D341Med (cell line): Measurements from ENCODE around the gene TRIM67.

ENCODE experiments used
- DNase-seq: peaks from one replicate; pipeline ENCODE4 v3.0.0; 2012; ENCODE audit warnings: low spot score

Gene TRIM67

GRCh38 chr1:231233735-231234417 lies 72.0 kb downstream of the TRIM67 start:
- no peak for DNase-seq

DNA sequence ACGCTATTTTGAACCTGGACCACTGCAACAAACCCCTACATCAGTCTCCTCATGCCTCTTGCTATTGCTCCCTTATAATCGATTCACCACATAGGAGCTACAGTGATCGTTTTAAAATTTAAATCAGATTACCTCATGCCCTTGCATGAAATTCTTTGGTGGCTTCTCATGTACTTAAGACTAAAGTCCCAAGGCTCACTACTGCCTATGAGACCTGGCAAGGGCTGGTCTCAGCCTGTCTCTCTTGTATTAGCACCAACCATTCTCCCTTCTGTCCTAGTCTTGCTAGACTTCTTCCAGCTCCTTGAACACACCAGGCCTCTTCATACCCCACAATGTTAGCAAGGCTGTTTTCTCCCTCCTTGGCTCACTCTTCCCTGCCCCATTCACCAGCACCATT lies 72.6 kb downstream of the TRIM67 start:
- no peak for DNase-seq

- no peak for DNase-seq
These were observed 73.8 kb downstream of the TRIM67 start for GRCh38 chr1:231235526-231236207.

GRCh38 chr1:231236208-231236591 lies 74.3 kb downstream of the TRIM67 start:
- no peak for DNase-seq

GRCh38 chr1:231236938-231237337 lies 75.1 kb downstream of the TRIM67 start:
- no peak for DNase-seq

DNA sequence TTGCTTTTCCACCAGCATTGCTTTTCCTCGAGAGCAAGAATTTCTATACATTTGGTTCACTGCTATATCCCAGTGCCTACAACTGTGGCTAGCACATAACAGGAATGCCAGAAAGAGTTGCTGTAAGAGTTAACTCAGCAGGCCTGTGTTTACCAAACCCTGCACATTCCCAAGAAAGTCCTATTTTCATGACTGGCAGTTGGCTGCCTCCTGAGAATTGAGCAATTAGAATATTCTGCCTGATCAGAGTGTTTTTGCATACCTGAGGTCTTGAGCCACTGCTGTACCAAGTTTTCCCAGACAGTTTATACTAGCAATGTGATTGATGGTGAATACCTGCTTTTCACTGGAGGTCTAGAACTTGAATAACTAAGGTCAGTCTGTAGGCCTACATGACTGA lies 76.4 kb downstream of the TRIM67 start:
- DNase-seq, result no peak

DNA sequence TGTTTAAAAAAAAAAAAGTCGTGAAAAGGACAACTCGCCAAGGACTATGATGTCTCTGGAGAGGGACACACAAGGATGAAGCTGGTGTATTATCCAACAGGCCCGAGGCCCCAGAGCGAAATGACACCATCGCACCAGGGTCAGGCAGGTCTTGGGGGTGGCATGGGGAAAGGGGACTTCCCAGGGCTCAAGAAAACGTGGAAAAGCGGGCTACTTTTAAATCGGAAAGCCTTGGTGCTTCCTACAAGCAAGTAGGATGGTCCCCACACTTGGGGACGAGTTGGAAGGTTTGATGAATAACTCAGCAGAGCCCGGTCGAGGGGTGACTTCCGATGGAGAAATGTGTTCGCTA lies 78.6 kb downstream of the TRIM67 start:
- DNase-seq, result no peak

DNA sequence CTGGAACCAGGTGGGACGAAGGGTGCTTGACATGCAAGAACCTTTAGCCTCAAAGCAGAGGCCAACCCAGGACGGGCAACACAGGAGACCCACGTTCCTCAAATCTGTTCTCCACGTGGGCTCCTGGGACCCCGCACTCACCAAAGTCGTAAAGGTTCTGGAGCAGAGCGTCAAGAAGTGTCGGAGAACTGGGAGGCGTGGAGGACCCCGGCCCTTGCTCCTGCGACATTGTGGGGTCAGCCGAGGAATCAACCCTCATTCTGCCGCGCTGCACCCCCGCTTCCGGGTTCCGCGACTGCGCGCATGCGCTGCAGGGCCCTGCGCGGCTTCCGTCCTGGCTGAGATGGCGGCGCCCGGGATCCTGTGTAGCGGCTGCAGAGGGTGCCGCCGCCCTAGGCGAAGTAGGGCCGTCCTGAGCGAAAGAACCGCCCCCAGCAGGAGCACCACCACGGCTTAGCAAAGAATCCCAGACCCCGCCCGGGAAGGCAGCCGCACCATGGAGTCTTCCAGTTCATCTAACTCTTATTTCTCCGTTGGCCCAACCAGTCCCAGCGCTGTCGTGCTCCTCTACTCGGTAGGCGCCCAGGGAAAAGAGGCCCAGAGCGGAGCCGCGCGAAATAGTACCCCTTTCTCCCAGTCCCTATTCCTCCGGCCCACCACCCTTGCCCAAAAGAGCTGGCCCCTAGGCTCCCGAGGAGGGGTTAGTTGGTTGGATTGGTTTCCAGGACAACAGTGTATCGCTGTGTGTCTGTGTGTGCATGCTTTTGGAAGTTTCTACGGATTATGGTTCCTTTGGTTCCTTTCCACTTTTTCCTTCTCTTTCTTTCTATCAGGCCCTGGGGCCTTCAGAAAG lies 79.3 kb downstream of the TRIM67 start, which contains the start of gene GNPAT:
GNPAT (plus strand) TSS at position 330 of the 853 bp plus-strand sequence; CDS start at position 497, 167 bp downstream.
- DNase-seq, result peak; percentile 100

DNA sequence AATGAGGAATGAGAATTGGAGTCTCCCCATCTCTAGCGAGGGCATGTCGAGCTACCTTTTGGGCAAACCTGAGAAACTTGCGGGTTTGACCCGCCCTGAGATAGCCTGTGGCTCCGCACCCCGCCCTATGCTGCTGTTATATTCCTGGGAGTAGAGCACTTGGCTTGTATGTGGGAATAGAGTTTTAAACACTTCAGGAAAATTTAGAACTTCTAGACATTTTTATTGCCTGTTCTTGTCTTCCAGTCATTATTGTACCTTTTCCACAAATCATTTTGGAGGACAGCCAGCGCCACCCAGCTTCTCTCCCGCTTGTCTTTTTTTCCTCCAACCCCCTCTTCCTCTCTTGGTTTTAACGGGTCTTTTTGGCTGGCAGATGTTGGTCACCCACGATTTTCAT lies 79.9 kb downstream of the TRIM67 start:
- DNase-seq, result peak; percentile 68

DNA sequence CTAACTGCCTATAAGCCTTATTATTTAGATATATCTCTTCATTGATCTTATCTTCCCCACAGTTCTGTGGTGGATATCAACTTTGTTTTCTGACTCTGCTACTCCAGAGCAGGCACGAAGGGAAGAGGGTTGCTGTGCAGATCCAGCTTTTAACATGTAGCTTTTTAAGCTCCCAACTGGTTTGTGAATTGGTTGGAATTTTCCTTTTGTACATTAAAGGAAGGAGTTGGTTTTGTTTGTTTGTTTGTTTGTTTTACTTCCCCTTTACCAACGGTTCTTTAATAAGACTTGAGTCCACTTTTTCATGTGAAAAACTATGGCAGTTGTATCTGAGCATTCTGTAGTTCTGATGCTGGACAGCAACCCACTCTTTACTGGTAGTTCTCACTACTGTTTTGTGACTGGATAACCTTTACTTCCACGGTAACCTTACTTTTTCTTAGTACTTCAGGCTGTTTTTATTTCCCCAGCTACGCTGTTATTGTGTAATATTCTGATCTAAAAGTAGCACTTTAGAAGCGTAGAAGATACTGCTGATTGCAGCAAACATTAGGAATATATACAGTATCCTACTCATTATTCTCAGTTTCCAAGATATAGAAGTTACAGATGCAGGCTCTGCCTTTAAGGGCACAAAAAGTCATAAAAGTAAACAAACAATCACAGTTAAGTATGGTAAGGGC lies 80.8 kb downstream of the TRIM67 start:
- DNase-seq, result no peak

DNA sequence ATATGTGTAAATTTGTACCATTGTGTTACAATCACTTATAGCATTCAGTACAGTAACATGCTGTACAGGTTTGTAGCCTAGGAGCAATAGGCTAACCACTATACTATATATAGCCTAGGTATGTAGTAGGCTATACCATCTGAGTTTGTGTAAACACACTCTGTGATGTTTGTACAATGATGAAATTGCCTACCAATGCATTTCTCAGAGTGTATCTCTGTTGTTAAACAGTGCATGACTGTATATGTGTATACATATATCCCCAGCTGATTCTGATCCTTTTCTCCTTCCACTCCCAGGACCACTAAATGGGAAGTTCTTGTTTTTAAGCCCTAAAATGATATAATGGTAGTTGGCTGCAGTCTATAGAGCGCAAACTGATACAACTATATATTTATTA lies 86.9 kb downstream of the TRIM67 start:
- no peak for DNase-seq

GRCh38 chr1:231252336-231252735 lies 90.5 kb downstream of the TRIM67 start:
- DNase-seq, result no peak

GRCh38 chr1:231260351-231260750 lies 98.5 kb downstream of the TRIM67 start:
- no peak for DNase-seq

DNA sequence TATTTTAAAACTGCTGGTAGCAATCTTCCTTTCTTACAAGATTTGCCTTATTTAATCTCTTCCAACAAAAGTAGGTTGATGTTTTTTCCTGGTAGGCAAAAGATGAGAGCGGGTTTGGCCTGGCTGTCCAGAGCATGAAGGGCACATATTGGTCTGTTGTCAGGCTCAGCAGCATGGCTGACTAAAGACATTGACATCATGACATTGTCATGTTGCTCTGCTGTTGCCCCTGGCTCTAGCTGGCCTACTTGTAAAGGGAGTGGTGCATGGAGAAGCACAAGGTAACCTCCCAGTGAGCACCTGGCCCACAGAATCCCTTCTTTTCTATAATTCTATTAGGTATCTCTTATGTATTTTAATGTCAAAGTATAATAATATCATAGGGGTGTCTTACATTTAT lies 102.8 kb downstream of the TRIM67 start:
- no peak for DNase-seq

- no peak for DNase-seq
These were observed 103.5 kb downstream of the TRIM67 start for GRCh38 chr1:231265379-231265778.

DNA sequence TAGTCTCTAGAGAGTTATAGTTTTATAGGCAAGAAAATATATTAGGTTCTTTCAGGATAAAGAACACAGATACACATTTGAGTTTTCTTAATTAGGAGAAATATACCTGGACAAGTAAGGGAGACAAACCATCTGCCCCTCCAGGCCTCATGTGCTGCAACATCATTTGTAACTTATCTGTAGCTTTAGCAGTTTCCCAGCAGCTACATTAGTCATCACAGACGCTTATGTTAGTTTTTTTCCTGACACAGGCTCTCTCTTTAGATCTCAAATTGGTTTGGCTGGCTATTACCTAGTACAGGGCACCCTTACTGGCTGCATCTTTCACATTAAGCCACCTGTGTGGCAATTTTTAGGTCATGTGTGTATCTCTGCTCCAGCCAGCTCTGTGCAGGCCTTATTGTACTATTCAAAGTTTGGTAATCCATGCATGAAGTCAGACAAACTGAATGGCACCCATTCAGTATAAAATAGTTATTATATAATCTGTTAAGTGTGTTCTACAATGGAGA lies 105.0 kb downstream of the TRIM67 start:
- DNase-seq, result no peak
